ENCODE results near the gene DUSP8.

DUSP8 gene

GRCh38 chr11:1574933-1575242, 2.8 kb upstream of the DUSP8 start:
- no peak for TF ChIP-seq ZFX (IDR thresholded peaks at IDR 0.05)
- TF ChIP-seq, protein P1, sequence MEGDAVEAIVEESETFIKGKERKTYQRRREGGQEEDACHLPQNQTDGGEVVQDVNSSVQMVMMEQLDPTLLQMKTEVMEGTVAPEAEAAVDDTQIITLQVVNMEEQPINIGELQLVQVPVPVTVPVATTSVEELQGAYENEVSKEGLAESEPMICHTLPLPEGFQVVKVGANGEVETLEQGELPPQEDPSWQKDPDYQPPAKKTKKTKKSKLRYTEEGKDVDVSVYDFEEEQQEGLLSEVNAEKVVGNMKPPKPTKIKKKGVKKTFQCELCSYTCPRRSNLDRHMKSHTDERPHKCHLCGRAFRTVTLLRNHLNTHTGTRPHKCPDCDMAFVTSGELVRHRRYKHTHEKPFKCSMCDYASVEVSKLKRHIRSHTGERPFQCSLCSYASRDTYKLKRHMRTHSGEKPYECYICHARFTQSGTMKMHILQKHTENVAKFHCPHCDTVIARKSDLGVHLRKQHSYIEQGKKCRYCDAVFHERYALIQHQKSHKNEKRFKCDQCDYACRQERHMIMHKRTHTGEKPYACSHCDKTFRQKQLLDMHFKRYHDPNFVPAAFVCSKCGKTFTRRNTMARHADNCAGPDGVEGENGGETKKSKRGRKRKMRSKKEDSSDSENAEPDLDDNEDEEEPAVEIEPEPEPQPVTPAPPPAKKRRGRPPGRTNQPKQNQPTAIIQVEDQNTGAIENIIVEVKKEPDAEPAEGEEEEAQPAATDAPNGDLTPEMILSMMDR (conservative IDR thresholded peaks at IDR 0.05), result peak; percentile 78
- no peak overlapping the region for H3K27ac ChIP-seq

- H3K27ac ChIP-seq, result peak overlapping the region; percentile 72
- TF ChIP-seq, protein P1 (conservative IDR thresholded peaks at IDR 0.05), result peak; percentile 99
- TF ChIP-seq ZFX (IDR thresholded peaks at IDR 0.05), result no peak
These were observed 2.3 kb upstream of the DUSP8 start for GRCh38 chr11:1574238-1574932.

GRCh38 chr11:1573903-1574237, 1.8 kb upstream of the DUSP8 start:
- TF ChIP-seq, protein P1 (conservative IDR thresholded peaks at IDR 0.05), result no peak
- no peak for TF ChIP-seq ZFX (IDR thresholded peaks at IDR 0.05)
- peak overlapping the region; percentile 72 for H3K27ac ChIP-seq

- TF ChIP-seq, protein P1 (conservative IDR thresholded peaks at IDR 0.05), result no peak
- no peak for TF ChIP-seq ZFX (IDR thresholded peaks at IDR 0.05)
- peak overlapping the region; percentile 72 for H3K27ac ChIP-seq
These were observed 1.2 kb upstream of the DUSP8 start for GRCh38 chr11:1573077-1573902.

GRCh38 chr11:1571760-1572196, 293 bp downstream of the DUSP8 start:
- peak overlapping the region; percentile 61 for H3K27ac ChIP-seq
- no peak for TF ChIP-seq ZFX (IDR thresholded peaks at IDR 0.05)
- TF ChIP-seq, protein P1 (conservative IDR thresholded peaks at IDR 0.05), result no peak

- TF ChIP-seq, protein P1 (conservative IDR thresholded peaks at IDR 0.05), result no peak
- TF ChIP-seq ZFX (IDR thresholded peaks at IDR 0.05), result peak; percentile 24; the same call in 1 of the 2 replicates
- H3K27ac ChIP-seq, result peak overlapping the region; percentile 61
These were observed 943 bp downstream of the DUSP8 start for GRCh38 chr11:1570896-1571759.

Data from C4-2B (cell line).